Progenitor cell of endocrine pancreas (in vitro differentiated cells): Measurements from ENCODE around the gene SYNRG. TPM values are rescaled to one million over a fixed set of nuclear protein-coding genes. Genes with fewer than 3 reads are reported as not detected.

Source experiments
- DNase-seq: peaks from one replicate; pipeline ENCODE4 v3.0.0; 2021; ENCODE audit warnings: low spot score; ENCODE audit not compliant: unreplicated experiment
- H3K27ac Mint-ChIP-seq: 2 replicates; pipeline ENCODE4 v1.8.0; 2021; ENCODE audit warnings: mild to moderate bottlenecking, moderate library complexity, mixed read lengths
- H3K27me3 Mint-ChIP-seq: 2 replicates; pipeline ENCODE4 v1.8.0; 2021; ENCODE audit warnings: mixed read lengths
- H3K36me3 Mint-ChIP-seq: 2 replicates; pipeline ENCODE4 v1.8.0; 2022; ENCODE audit warnings: mixed read lengths; ENCODE audit not compliant: insufficient read depth
- H3K4me1 Mint-ChIP-seq: 2 replicates; pipeline ENCODE4 v1.8.0; 2021; ENCODE audit warnings: low read depth, mixed read lengths
- H3K4me3 Mint-ChIP-seq: 2 replicates; pipeline ENCODE4 v1.8.0; 2021; ENCODE audit warnings: low read depth, mild to moderate bottlenecking, moderate library complexity, mixed read lengths
- H3K9me3 Mint-ChIP-seq: 2 replicates; pipeline ENCODE4 v1.8.0; 2021; ENCODE audit warnings: low read depth, mixed read lengths
- CTCF ChIP-seq: fragments of 200-600 bp; sonication (generic); IDR thresholded peaks from one replicate; pipeline ENCODE4 v1.5.0; 2021; ENCODE audit warnings: antibody characterized with exemption, mild to moderate bottlenecking; ENCODE audit not compliant: unreplicated experiment
- microRNA-seq: library from miRNA; unstranded; fragments of <30 nt; microRNA quantifications from one replicate; pipeline ENCODE4 v1.1.0, GENCODE V29; 2020; ENCODE audit warnings: borderline number of aligned reads; ENCODE audit not compliant: unreplicated experiment
- total RNA-seq: library from RNA; stranded (reverse); gene quantifications from 2 replicates; pipeline ENCODE4 v1.2.1, GENCODE V29; 2021

The SYNRG gene
- total RNA-seq, 1 donor from 2014 or later, result 73.0 TPM

- peaks cover 24% of the 10 kb centered on the region for H3K36me3 Mint-ChIP-seq
- peak overlapping the region; percentile 18 for H3K27ac Mint-ChIP-seq
- no peak overlapping the region for H3K4me3 Mint-ChIP-seq
- no peaks in the 10 kb centered on the region for H3K27me3 Mint-ChIP-seq
- H3K4me1 Mint-ChIP-seq, result no peaks in the 10 kb centered on the region
- DNase-seq, result no peak
- no peaks in the 10 kb centered on the region for H3K9me3 Mint-ChIP-seq
- no peak for TF ChIP-seq CTCF
Observed at GRCh38 chr17:37476431-37477120, 132.6 kb downstream of the SYNRG start.

GRCh38 chr17:37475731-37476420 lies 133.3 kb downstream of the SYNRG start:
- no peak overlapping the region for H3K4me3 Mint-ChIP-seq
- H3K27ac Mint-ChIP-seq, result no peak overlapping the region
- H3K27me3 Mint-ChIP-seq, result no peaks in the 10 kb centered on the region
- no peak for TF ChIP-seq CTCF
- no peaks in the 10 kb centered on the region for H3K4me1 Mint-ChIP-seq
- peaks cover 28% of the 10 kb centered on the region for H3K36me3 Mint-ChIP-seq
- no peak for DNase-seq
- H3K9me3 Mint-ChIP-seq, result no peaks in the 10 kb centered on the region

- H3K27me3 Mint-ChIP-seq, result no peaks in the 10 kb centered on the region
- H3K36me3 Mint-ChIP-seq, result peaks cover 32% of the 10 kb centered on the region
- TF ChIP-seq CTCF, result no peak
- no peaks in the 10 kb centered on the region for H3K9me3 Mint-ChIP-seq
- H3K4me1 Mint-ChIP-seq, result no peaks in the 10 kb centered on the region
- H3K4me3 Mint-ChIP-seq, result no peak overlapping the region
- no peak for DNase-seq
- no peak overlapping the region for H3K27ac Mint-ChIP-seq
Observed at GRCh38 chr17:37470181-37470580, 139.0 kb downstream of the SYNRG start.

- DNase-seq, result no peak
- H3K27ac Mint-ChIP-seq, result no peak overlapping the region
- H3K27me3 Mint-ChIP-seq, result no peaks in the 10 kb centered on the region
- no peaks in the 10 kb centered on the region for H3K9me3 Mint-ChIP-seq
- H3K36me3 Mint-ChIP-seq, result peaks cover 31% of the 10 kb centered on the region
- H3K4me1 Mint-ChIP-seq, result no peaks in the 10 kb centered on the region
- no peak for TF ChIP-seq CTCF
- H3K4me3 Mint-ChIP-seq, result no peak overlapping the region
Observed at GRCh38 chr17:37466471-37466870, 142.7 kb downstream of the SYNRG start.

- no peaks in the 10 kb centered on the region for H3K27me3 Mint-ChIP-seq
- H3K36me3 Mint-ChIP-seq, result peaks cover 21% of the 10 kb centered on the region
- TF ChIP-seq CTCF, result no peak
- no peak for DNase-seq
- H3K4me1 Mint-ChIP-seq, result no peaks in the 10 kb centered on the region
- H3K9me3 Mint-ChIP-seq, result no peaks in the 10 kb centered on the region
- no peak overlapping the region for H3K4me3 Mint-ChIP-seq
- no peak overlapping the region for H3K27ac Mint-ChIP-seq
Observed at GRCh38 chr17:37465069-37465616, 144.1 kb downstream of the SYNRG start.

Small RNAs within 50 kb of the gene (microRNA-seq; reads per million reads assigned to microRNA genes)
- not detected for gene MIR378J

Other genes starting within 250 kb of the SYNRG start
- gene C17orf78, start 233.4 kb downstream of the SYNRG start, total RNA-seq, result not detected in 2 replicates
- 105 and 111 TPM in 2 replicates for gene ACACA, start 202.6 kb downstream of the SYNRG start, total RNA-seq
- gene TADA2A, start 202.5 kb downstream of the SYNRG start, total RNA-seq, result 31.2 and 31.5 TPM in 2 replicates
- 18.7 and 19.2 TPM in 2 replicates for gene DUSP14, start 119.5 kb downstream of the SYNRG start, total RNA-seq
- gene DDX52, start 34.0 kb upstream of the SYNRG start, total RNA-seq, result 77.2 and 79.4 TPM in 2 replicates
- gene HNF1B, start 135.6 kb upstream of the SYNRG start, total RNA-seq, result 96.9 and 99.1 TPM in 2 replicates